Epithelial cell of proximal tubule (primary cell): ENCODE measurements around the gene NKPD1. TPM values are rescaled to one million over a fixed set of nuclear protein-coding genes. Genes with fewer than 3 reads are reported as not detected.

Experiments used
- DNase-seq: peaks from one replicate; pipeline ENCODE4 v3.0.0-alpha.2; 2011; ENCODE audit warnings: low read depth
- H3K4me3 ChIP-seq: 2 replicates; pipeline ENCODE4 v1.5.1; 2011; ENCODE audit warnings: low read depth, mild to moderate bottlenecking, low read length
- total RNA-seq: library from RNA; depleted of rRNA; stranded (reverse); fragments of >200 nt; gene quantifications from 2 replicates; pipeline ENCODE4 v1.2.3, GENCODE V29; 2015
- TF ChIP-seq, protein P1 (sequence below): conservative IDR thresholded peaks from 2 replicates; pipeline ENCODE4 v1.5.1; 2012; ENCODE audit warnings: low read depth, mild to moderate bottlenecking, low read length

NKPD1 gene
- total RNA-seq, 1 donor from 2014 or later, result not detected

DNA sequence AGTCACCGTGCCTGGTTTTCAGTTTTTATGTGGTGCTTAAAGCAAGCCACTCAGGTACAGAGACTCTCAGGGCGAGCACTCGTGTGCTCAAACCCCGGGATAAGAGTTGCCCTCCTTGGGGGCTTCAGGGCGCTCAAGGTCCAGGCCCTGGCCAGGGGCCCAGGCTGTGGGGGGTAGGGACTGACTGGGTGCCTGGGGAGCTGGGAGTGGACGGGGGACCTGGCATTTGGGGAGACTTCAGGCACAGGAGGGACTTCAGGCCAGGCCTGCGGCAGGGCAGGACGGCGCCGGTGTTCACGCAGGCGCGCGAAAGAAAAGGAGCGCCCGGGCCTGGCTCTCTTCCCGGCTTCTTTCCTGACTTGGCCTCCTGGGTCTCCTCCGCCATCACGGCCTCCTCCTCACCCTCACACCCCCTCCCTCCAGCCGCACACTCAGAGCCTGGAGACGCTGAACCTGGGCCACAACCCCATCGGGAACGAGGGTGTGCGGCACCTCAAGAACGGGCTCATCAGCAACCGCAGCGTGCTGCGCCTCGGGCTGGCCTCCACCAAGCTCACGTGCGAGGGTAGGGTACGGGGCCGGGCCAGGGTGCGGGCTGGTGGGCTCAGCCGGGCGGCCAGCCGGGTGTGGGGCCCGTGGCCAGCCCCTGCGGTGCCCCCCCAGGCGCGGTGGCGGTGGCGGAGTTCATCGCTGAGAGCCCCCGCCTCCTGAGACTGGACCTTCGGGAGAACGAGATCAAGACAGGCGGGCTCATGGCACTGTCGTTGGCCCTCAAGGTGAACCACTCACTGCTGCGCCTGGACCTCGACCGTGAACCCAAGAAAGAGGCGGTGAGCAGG, 16.1 kb downstream of the NKPD1 start:
- no peak overlapping the region for H3K4me3 ChIP-seq
- DNase-seq, result no peak
- TF ChIP-seq, protein P1, sequence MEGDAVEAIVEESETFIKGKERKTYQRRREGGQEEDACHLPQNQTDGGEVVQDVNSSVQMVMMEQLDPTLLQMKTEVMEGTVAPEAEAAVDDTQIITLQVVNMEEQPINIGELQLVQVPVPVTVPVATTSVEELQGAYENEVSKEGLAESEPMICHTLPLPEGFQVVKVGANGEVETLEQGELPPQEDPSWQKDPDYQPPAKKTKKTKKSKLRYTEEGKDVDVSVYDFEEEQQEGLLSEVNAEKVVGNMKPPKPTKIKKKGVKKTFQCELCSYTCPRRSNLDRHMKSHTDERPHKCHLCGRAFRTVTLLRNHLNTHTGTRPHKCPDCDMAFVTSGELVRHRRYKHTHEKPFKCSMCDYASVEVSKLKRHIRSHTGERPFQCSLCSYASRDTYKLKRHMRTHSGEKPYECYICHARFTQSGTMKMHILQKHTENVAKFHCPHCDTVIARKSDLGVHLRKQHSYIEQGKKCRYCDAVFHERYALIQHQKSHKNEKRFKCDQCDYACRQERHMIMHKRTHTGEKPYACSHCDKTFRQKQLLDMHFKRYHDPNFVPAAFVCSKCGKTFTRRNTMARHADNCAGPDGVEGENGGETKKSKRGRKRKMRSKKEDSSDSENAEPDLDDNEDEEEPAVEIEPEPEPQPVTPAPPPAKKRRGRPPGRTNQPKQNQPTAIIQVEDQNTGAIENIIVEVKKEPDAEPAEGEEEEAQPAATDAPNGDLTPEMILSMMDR, result no peak

DNA sequence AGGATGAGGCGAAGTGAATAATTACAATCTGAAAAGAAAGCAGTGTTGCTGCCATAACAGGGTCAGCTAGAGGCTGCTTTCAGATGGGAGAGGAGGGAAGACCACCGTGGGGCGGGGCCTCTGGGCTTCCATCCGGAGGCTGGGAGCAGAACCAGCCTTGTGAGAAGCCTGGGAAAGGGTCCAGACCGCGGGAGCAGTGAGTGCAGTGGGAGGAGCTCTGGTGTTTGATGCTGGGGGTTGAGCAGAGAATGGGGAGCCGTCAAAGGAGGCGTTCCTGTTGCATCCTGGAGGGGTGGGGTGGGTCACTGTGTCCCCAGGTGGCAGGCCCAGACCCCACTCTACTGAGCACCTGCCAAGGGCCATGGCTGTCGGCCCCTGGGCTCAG, 18.1 kb downstream of the NKPD1 start:
- no peak for DNase-seq
- TF ChIP-seq, protein P1, result no peak
- no peak overlapping the region for H3K4me3 ChIP-seq

DNA sequence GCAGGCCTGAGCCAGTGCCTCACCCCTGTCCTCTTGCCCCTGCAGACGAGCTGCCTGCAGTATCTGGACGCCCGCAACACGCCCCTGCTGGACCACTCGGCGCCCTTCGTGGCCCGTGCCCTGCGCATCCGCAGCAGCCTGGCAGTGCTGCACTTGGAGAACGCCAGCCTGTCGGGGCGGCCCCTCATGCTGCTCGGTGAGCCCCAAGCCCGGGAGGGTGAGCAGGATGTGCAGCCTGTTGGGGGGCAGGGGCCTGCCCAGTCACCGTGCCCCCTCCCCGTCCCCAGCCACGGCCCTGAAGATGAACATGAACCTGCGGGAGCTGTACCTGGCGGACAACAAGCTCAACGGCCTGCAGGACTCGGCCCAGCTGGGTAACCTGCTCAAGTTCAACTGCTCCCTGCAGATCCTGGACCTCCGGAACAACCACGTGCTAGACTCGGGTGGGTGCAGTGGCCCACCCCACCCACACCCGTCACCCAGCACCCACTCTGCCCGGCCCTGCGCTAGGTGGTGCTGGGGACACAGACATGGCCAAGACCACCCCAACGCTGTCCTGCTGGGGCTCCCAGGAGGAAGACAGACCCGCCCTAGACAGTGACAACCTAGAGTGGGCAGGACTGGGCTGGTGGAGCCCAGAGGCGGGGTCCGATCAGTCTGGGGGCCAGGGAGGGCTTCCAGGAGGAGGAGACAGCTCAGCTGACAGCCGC, 18.6 kb downstream of the NKPD1 start:
- no peak overlapping the region for H3K4me3 ChIP-seq
- DNase-seq, result no peak
- TF ChIP-seq, protein P1, result no peak

DNA sequence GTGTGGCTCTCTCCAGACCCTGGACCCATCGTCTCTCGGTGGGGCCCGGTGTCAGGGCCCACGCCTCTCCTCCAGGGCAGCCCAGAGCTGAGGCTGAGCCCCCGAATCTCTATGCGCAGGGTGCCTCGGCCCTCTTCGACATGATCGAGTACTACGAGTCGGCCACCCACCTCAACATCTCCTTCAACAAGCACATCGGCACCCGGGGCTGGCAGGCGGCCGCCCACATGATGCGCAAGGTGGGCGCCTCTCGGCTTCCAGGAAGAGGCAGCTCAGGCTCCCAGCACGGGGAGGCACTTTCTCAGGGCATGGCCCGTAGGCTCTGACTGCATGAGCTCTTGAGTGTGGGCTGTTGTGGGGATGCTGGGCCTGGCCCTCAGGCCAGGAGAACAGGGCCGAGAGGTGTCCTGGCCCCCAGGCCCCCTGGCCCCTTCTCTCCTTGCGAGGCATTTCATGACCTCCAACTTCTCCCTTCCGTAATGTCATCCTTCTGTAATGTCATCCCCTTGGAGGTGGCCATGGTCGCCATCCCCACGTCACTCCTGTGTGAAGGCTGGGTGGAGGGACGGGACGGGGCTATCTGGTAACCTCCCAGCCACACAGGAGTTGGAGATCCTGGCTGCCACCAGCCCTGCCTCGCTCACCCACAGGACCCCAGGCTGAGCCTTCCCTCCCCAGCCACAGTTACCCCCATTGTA, 19.4 kb downstream of the NKPD1 start:
- no peak overlapping the region for H3K4me3 ChIP-seq
- DNase-seq, result no peak
- TF ChIP-seq, protein P1, result no peak

DNA sequence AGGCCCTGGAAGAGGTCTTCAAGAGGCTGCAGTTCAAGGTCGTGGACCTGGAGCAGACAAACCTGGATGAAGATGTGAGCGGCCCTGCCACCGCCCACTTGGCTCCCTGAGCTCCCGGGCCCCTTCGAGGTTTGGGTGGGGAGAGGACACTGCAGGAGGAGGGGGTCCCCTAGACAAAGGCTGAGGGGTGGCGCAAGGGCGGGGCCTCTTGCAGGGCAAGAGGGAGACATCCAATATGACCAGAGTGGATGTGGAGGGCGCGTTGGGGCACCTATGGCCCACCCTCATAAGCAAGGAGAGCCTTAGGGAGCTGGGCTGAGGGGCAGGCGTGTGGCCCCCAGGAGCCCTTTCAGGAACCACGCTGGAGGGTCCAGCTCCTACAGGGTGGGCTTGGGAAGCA, 20.2 kb downstream of the NKPD1 start:
- no peak overlapping the region for H3K4me3 ChIP-seq
- TF ChIP-seq, protein P1, result no peak
- DNase-seq, result no peak

DNA sequence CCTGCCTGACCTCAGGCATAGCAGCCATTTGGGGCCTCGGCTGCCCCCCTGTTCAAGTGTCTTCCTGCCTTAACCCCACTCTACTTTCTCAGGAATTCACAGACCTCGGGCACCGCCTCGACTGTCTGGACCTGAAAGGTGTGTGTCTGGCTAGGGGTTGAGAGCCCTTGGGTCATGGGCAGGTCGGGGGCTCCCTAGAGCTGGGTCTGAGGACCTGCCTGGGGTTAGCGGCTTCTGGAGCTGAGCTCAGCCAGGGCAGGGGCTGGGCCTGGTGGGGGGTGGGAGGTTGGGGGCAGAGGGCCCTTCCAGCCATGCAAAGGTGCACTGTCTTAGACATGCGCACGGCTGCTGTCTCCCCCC, 20.7 kb downstream of the NKPD1 start:
- TF ChIP-seq, protein P1, result no peak
- DNase-seq, result no peak
- no peak overlapping the region for H3K4me3 ChIP-seq
